ENCODE measurements around the gene CCDC102A.

DNA sequence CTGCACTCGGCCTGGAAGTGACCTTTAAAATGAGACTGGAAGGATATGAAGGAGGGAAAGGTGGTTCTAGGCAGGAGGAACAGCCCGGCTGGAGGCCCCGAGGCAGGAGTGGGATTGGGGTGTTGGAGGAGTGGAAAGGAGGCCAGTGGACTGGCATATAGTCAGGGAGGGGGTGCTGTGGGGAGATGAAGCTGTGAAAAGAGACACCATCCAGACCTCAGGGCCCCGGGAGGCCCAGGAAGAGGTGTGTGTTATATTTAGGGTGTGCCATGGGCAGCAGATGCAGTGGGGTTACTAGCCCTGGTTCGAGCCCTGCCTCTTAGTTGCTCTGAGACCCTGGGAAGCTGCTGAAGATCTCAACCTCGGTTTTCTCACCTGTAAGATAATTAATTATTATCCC, 31.2 kb downstream of the CCDC102A start:
- TF ChIP-seq ZNF274 (IDR thresholded peaks at IDR 0.05; ENCODE audit: low read depth, low read length) (no peak), SUZ12 (IDR thresholded peaks at IDR 0.05; ENCODE audit: extremely low read depth, insufficient read depth, insufficient read length) (no peak)

Measured in NT2/D1 (cell line).